Omental fat pad (tissue), 4 donors: ENCODE results near the gene SUSD1. TPM values are rescaled to one million over a fixed set of nuclear protein-coding genes. Genes with fewer than 3 reads are reported as not detected.

Experiments
- ATAC-seq: fragments of 150-250 bp; one replicate; pipeline ENCODE4 v1.9.1; 2016; ENCODE audit warnings: mild to moderate bottlenecking, moderate library complexity; ENCODE audit not compliant: low FRiP score
- DNase-seq: peaks from one replicate; pipeline ENCODE4 v3.0.0-alpha.2; 2019; ENCODE audit warnings: low spot score
- total RNA-seq, 4 donors: library from RNA; depleted of rRNA; stranded (reverse); fragments of >200 nt; gene quantifications; one replicate each; pipeline ENCODE4 v1.1.0, GENCODE V29; 2016
- TF ChIP-seq, protein P1 (sequence below), 3 donors: fragments of 450-650 bp; IDR thresholded peaks; one replicate each; pipeline ENCODE4 v1.5.1; 2016 to 2017; ENCODE audit warnings: antibody characterized with exemption in 3 of 3, mild to moderate bottlenecking in 3 of 3, moderate library complexity in 2 of 3

The SUSD1 gene
- total RNA-seq, 4 donors from 2014 or later: 12.0 to 23.2 (median 15.4) TPM

DNA sequence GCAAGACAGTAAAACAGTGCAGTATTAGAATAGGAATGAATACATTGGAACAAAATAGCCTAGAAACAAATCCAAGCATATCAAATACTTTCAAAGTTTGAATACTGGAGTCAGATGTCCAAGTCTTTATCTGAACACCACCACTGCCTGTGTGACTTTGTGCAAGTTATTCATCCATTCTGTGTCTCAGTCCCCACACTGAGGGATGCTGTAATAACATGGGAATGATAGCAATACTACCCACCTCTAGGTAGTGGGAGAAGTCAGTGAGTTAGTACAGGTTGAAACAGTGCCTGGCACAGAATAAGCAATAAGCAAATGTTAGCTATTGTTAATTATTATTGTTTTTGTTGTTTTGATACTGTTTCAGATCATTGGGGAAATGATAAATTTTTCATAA, 130.9 kb downstream of the SUSD1 start:
- DNase-seq: no peak

DNA sequence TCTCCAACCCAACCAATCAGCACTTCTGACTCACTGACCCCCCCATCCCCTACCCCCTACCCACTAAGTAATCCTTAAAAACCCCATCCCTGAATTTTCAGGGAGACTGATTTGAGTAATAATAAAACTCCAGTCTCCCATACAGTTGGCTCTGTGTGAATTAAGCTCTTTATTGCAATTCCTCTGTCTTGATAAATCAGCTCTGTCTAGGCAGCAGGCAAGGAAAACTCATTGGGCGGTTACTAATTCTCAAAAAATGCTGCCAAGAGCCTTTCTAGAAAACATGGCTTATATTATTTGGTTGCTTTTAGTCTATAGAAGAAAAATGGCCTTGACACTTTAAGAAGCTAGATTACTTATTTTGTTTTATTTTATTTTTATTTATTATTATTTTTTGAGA, 131.7 kb downstream of the SUSD1 start:
- TF ChIP-seq, protein P1, sequence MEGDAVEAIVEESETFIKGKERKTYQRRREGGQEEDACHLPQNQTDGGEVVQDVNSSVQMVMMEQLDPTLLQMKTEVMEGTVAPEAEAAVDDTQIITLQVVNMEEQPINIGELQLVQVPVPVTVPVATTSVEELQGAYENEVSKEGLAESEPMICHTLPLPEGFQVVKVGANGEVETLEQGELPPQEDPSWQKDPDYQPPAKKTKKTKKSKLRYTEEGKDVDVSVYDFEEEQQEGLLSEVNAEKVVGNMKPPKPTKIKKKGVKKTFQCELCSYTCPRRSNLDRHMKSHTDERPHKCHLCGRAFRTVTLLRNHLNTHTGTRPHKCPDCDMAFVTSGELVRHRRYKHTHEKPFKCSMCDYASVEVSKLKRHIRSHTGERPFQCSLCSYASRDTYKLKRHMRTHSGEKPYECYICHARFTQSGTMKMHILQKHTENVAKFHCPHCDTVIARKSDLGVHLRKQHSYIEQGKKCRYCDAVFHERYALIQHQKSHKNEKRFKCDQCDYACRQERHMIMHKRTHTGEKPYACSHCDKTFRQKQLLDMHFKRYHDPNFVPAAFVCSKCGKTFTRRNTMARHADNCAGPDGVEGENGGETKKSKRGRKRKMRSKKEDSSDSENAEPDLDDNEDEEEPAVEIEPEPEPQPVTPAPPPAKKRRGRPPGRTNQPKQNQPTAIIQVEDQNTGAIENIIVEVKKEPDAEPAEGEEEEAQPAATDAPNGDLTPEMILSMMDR (IDR thresholded peaks at IDR 0.05): no peak
- no peak for DNase-seq
- no peak for ATAC-seq

More for the DNA sequence above, 130.9 kb downstream of the SUSD1 start:
- no peak for ATAC-seq
- TF ChIP-seq, protein P1 (IDR thresholded peaks at IDR 0.05): no peak

DNA sequence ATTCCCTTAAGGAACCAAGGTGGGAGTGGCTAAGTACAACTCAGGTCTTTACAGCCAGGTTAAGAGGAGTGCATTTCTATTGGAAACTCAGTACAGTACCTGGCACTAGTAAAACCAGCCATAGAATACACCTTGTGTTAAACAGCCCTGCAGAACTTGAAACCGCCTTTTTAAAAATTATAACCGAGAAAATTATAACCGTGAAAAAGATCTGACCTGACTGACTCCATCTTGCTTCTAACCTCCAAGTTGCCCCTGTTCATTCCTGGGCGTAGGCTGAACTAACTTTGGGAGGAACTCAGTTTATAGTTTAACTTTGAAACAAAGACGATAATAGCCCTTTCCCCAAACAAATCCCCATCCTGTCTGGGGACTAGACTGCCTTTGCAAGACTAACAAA, 132.3 kb downstream of the SUSD1 start:
- DNase-seq (no peak), ATAC-seq (no peak)
- TF ChIP-seq, protein P1 (IDR thresholded peaks at IDR 0.05): no peak

DNA sequence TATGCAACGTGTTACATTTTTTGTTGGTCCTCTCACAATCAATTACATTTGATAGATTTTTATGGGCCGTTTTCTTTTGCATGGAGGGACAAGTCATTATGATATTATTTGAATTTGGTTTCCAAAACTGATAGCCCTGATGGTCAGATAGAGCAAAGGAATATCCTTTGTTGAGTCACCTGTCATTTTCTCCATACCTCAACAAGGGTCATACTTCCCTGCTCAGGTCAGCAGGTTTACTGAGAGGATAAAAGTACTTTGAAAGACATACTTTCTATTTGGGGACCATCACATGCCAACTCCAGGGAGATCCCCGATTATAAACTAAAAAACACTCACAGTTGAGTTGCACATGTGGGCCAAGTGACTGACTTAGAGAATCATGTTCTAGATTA, 132.9 kb downstream of the SUSD1 start:
- DNase-seq (no peak), ATAC-seq (no peak)
- TF ChIP-seq, protein P1 (IDR thresholded peaks at IDR 0.05): no peak

DNA sequence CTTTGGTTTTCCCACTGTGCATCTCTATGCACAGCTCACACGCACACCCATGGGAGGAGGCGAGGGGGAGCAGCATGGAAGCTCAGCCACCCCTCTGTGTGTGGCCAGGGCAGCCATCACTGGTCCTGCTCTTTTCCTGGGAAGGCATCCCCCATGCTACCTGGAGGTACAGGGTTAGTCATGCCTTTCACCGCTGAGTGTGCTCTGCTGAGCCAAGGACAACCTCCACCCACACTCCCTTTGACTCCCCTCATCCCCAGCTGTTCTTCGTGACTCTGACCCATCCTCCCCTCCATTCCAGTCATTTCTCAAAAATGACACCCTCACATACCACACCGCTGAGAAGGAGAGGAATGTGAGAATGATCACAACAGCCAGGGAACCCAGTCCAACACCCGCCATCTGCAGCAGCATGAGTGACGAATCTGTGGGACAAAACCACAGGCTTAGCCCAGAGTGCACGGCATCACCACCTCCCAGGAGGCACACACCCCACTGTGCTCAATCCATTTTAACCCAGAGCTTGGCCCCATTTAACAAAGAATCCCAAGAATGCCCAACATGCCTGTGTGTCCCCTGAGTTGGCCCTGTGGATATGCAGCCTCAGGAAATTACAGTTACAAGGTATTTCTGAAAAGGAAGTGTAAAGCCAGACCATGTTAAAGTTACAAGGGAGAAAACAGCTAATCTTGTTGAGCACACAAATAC, 133.4 kb downstream of the SUSD1 start:
- TF ChIP-seq, protein P1 (IDR thresholded peaks at IDR 0.05): no peak
- ATAC-seq (peak; percentile 95), DNase-seq (no peak)

DNA sequence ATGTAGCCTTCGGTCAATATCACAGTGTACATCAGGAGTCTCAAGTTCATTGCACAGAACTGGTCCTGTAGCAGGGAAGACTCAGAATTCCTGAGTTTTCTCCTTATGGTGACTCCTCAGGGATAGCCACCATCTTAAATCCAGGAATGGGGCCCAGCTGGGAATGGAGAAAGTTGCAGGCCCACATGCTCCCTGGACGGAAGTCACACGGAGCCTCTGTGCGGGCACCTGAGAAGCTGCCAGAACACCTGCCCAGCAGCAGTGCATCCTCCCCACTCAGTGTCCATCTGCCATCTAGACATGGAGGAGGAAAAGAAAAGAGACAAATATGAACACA, 133.9 kb downstream of the SUSD1 start:
- no peak for DNase-seq
- TF ChIP-seq, protein P1 (IDR thresholded peaks at IDR 0.05): no peak
- peak; percentile 3 for ATAC-seq

DNA sequence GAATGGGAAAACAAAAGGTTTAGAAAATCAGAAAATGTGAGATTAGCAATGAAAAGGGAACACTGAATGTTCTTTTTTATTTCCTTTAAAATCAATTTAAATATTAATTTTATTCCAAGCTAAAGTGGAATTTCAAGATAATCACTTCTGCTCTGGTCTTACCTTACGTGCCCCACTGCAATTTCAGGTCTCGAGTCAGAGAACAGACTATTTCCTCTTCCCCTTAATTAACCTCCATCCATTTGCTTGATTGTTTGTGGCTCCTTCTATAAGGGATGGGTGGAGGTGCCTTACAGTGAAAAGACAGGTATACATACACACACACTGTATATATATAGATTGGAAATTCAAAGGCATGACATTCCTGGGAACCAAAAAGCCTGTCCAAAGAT, 137.1 kb downstream of the SUSD1 start:
- DNase-seq: no peak
- TF ChIP-seq, protein P1 (IDR thresholded peaks at IDR 0.05): no peak
- ATAC-seq: no peak
